ENCODE data around the gene CDRT4.

- TF ChIP-seq POLR2AphosphoS5 (IDR thresholded peaks at IDR 0.05; ENCODE audit: low read depth, low read length) (no peak), POLR2A (IDR thresholded peaks at IDR 0.05; ENCODE audit: low read depth, low read length) (no peak), TAF1 (IDR thresholded peaks at IDR 0.05; ENCODE audit: low read depth, low read length) (no peak)
Measured at GRCh38 chr17:15441315-15441714, 26.1 kb downstream of the CDRT4 start.

All from GM12891 (cell line).